GM19351 (cell line): ENCODE measurements around the gene PTPN6.

Experiments used
- ATAC-seq: cut with Tn5 transposase; IDR thresholded peaks from one replicate; pipeline ENCODE4 v1.9.1; 2021; ENCODE audit warnings: mild to moderate bottlenecking, moderate library complexity; ENCODE audit not compliant: unreplicated experiment

The PTPN6 gene

GRCh38 chr12:6954316-6955107 lies 3.4 kb downstream of the PTPN6 start:
- ATAC-seq: no peak

DNA sequence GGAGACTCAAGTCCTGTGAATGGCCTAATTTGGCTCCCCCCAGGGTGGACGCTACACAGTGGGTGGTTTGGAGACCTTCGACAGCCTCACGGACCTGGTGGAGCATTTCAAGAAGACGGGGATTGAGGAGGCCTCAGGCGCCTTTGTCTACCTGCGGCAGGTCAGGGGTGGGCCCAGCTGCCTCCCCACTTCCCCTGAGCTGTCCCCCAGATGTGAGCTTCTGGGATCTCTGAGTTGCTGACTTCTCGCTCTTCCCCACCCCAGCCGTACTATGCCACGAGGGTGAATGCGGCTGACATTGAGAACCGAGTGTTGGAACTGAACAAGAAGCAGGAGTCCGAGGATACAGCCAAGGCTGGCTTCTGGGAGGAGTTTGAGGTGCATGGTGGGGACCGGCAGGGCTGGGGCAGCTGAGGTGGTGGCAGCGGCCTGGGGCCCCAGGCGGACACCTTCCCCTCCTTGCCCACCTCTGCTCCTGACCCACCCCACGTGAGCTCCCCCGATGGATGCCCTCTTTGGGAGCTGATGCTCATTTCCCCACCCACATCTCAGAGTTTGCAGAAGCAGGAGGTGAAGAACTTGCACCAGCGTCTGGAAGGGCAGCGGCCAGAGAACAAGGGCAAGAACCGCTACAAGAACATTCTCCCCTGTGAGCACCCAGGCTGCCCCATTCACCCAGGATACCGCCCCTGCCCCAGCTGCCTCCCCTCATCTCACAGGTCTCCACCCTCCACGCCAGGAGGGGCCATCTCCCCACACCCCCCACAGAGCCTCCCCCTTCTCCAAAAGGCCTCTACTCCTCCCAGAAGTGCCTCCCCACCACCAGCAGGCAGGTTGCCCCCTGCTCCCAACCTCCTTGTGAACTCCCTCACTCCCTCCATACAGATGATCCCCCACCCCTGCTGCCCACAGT lies 4.2 kb downstream of the PTPN6 start:
- ATAC-seq: no peak

DNA sequence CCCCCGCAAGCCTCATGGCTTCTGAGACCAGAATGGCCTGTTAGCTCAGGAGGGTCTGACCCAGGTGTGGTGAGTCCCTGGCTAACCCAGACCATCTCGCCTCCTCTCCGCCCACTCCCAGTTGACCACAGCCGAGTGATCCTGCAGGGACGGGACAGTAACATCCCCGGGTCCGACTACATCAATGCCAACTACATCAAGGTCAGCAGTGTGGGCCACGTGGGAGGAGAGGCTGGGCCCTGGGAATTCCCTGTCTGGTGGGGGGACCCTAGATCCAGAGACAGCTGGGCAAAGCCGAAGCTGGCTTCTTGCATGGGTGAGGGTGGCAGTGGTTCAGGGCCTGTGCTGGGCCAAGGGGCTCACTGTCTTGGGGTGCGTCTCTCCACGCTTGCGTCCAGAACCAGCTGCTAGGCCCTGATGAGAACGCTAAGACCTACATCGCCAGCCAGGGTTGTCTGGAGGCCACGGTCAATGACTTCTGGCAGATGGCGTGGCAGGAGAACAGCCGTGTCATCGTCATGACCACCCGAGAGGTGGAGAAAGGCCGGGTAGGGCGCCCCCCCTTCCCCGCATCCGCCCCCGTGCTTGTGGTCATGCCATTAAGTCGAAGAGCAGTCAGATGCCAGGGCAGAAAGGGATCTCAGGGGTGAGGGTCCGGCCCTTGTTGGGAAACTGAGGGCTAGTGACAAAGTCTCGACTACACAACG lies 5.0 kb downstream of the PTPN6 start:
- no peak for ATAC-seq

GRCh38 chr12:6957151-6957701 lies 6.1 kb downstream of the PTPN6 start:
- no peak for ATAC-seq

DNA sequence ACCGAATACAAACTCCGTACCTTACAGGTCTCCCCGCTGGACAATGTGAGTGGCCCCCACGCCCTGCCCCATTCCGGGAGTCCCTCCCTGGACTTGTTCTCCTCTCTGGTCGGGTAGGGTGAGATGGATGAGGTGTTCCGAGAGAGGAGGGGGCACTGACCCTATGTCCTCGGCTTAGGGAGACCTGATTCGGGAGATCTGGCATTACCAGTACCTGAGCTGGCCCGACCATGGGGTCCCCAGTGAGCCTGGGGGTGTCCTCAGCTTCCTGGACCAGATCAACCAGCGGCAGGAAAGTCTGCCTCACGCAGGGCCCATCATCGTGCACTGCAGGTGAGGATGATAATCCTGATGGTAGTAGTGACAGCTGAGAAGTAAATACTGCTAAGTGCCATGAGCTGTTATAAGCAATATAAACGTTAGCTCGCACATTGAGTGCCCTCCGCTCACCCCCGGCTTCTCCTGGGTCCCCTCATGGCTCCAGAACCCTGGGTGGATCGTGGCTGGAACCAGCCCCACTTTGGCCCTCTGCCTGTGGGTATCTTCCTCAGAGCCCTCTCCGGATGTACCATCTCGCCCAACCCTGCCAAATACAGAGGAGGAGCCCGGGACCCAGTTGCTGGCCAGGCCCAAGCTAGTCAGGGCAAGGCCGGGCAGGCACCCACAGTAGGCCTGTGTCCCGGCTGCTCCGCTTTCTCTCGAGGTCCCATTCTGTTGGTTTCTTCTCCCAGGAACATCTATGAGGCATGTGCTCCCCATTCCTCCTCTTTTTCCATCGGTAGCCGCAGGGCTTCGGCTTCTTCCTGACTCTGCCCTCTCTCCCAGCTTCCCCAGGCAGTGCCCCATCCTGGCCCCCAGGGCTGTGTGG lies 6.8 kb downstream of the PTPN6 start:
- ATAC-seq: no peak

GRCh38 chr12:6958609-6959057 lies 7.5 kb downstream of the PTPN6 start:
- no peak for ATAC-seq

GRCh38 chr12:6959058-6959804 lies 8.1 kb downstream of the PTPN6 start:
- peak; percentile 45 for ATAC-seq

GRCh38 chr12:6959805-6960592 lies 8.8 kb downstream of the PTPN6 start:
- ATAC-seq: no peak

DNA sequence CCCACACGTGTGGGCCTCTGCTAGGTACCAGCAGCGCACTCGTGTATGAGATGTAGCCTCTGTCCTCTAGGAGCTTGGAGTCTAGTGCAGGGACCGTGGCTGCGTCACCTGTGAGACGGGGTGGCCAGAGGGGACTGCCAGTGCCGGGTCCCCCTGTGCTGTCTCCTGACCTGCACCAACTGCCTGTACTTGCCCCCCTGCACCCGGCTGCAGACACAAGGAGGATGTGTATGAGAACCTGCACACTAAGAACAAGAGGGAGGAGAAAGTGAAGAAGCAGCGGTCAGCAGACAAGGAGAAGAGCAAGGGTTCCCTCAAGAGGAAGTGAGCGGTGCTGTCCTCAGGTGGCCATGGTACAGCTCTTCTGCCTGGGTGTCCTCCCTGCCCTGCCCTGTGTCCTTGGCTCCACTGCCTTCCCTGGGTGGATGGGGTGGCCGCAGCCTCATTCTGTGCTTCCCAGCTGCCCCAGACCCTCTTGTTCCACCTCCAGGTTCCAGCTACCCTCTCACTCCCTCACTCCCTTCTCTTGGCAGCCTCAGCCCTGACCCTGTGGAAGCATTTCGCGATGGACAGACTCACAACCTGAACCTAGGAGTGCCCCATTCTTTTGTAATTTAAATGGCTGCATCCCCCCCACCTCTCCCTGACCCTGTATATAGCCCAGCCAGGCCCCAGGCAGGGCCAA lies 9.6 kb downstream of the PTPN6 start:
- no peak for ATAC-seq

GRCh38 chr12:6961278-6961694 lies 10.1 kb downstream of the PTPN6 start:
- ATAC-seq: no peak

DNA sequence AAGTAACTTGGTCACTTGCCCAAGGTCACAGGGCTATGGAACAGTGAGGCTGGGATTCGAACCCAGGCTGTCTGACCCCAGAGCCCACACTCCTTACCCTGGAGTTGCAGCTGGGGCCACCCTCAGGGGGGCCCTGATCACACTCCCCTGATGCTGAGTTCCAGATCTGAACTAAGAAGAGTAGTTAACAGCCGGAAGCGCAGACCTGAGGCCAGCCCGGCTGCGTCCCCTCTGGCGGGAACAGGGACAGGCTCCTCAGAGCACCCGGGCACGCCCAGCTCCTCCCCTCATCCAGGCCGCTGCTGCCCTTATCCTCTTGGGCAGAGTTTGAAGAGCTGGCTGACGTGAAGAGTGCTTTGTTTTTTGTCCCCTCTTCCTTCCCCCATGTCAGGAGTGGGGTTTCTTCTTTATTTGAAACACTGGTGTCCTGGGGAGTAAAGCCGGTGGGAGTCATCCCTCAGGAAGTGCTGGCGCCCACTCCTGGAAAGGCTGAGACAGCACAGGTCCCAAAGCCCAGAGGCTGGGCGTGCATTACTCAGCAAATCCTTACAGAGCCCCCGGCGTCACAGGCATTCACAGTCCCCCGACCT lies 10.6 kb downstream of the PTPN6 start:
- ATAC-seq: no peak

DNA sequence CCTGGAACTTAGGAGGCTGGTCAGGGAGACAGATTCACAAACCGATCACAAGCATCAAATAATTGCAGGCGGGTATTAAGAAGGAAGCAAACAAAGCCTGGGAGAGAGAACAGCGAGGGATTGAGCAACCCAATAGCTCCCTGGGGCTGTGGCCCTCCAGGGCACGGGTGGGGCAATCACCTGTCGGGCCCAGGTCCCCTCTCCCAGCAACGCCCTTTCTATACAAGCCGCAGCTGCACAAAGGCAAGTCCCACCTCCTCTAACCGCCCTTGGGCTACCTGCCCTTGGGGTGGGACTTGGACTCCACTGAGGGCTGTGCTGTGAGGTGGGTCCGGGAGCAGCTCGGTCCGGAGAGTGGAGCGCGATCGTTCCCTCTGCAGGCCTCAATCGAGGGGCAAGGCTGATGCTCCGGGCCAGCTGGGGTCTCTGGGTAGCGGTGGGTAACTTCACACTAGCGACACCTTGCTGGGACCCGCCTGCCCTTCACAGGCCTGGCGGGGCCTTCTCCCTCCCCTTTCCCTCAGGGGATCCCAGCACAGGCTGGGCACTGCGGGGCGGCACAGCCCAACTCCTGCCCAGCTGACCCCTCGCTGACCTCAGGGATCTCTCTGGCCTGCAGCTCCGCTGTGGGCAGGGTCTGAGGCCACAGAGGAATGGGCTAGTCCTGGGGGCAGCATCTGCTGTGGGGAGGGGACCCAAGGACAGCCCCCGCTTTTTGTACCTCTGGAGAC lies 11.3 kb downstream of the PTPN6 start:
- no peak for ATAC-seq

DNA sequence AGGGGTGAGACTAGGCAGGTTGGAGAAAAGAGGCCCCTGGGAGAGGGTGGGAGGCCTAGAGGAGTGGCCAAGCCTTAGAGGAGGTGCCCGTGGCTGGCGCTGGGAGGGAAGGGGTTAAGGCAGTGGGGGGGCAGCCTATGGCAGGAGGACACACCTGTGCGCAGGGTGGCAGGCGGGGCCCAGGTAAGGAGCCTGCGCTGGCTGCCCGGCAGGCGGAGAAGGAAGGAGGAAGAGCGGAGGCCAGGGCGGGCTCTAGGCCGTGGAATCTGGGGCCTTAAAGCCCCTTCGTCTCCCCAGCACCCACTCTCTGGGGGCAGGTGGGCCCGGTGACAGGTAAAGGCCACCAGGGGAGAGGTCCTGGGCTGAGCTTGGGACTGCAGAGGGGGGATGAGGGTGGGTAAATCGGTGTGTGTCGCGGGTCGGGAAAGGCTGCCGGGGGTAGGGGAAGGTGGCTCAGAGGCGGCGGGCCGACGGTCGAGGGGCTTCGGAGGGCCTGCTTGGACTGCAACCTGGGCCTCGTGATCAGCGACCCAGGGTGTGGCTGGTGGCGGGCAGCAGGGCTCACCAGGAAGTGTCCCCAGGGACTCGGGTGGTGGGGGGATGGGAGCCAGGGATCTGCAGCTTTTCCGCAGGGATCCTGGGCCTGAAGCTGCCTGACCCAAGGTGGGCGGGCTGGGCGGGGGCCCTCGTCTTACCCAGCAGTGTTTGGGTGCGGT lies 12.0 kb downstream of the PTPN6 start:
- no peak for ATAC-seq

GRCh38 chr12:6963791-6964413 lies 12.7 kb downstream of the PTPN6 start:
- ATAC-seq: no peak

- no peak for ATAC-seq
Measured at GRCh38 chr12:6964605-6965025, 13.5 kb downstream of the PTPN6 start.
